Astrocyte (in vitro differentiated cells and primary cell): ENCODE results near the gene AFF3. TPM values are rescaled to one million over a fixed set of nuclear protein-coding genes. Genes with fewer than 3 reads are reported as not detected.

Experiments used
- DNase-seq: peaks from one replicate; pipeline ENCODE4 v3.0.0-alpha.2; 2010; ENCODE audit warnings: low read depth
- FAIRE-seq: peaks from 2 replicates; lab custom pipeline; 2011; peaks lifted over from hg19 to GRCh38; lab: Jason Lieb, UNC
- H2AFZ ChIP-seq: 2 replicates; pipeline ENCODE4 v1.6.0; 2012; ENCODE audit warnings: low read depth, low read length, inconsistent platforms
- H3K27ac ChIP-seq: 2 replicates; pipeline ENCODE4 v1.5.1; 2011; ENCODE audit warnings: low read depth, low read length, inconsistent platforms
- H3K27me3 ChIP-seq: 2 replicates; pipeline ENCODE4 v1.6.0; 2011; ENCODE audit warnings: low read length, inconsistent platforms; ENCODE audit not compliant: insufficient read depth
- H3K36me3 ChIP-seq: 2 replicates; pipeline ENCODE4 v1.5.1; 2011; ENCODE audit warnings: low read length, inconsistent platforms; ENCODE audit not compliant: insufficient read depth
- H3K4me1 ChIP-seq: 2 replicates; pipeline ENCODE4 v1.5.1; 2011; ENCODE audit warnings: low read length, inconsistent platforms; ENCODE audit not compliant: insufficient read depth
- H3K4me2 ChIP-seq: 2 replicates; pipeline ENCODE4 v1.6.0; 2012; ENCODE audit warnings: low read length, inconsistent platforms
- H3K4me3 ChIP-seq: 2 replicates; pipeline ENCODE4 v1.5.1; 2011; ENCODE audit warnings: low read depth, mild to moderate bottlenecking, low read length, inconsistent platforms; ENCODE audit not compliant: insufficient read depth
- H3K79me2 ChIP-seq: 2 replicates; pipeline ENCODE4 v1.6.0; 2012; ENCODE audit warnings: mild to moderate bottlenecking, low read length, inconsistent platforms; ENCODE audit not compliant: insufficient read depth
- H3K9ac ChIP-seq: 2 replicates; pipeline ENCODE4 v1.6.0; 2012; ENCODE audit warnings: mild to moderate bottlenecking, low read length, inconsistent platforms
- H3K9me3 ChIP-seq: 2 replicates; pipeline ENCODE4 v1.5.1; 2012; ENCODE audit warnings: low read depth, mild to moderate bottlenecking, low read length, inconsistent platforms; ENCODE audit not compliant: insufficient read depth
- H4K20me1 ChIP-seq: 2 replicates; pipeline ENCODE4 v1.6.0; 2012; ENCODE audit warnings: low read length, inconsistent platforms; ENCODE audit not compliant: insufficient read depth
- H3K27ac Mint-ChIP-seq: one replicate; pipeline ENCODE4 v1.8.0; 2021; ENCODE audit warnings: mild to moderate bottlenecking, mixed read lengths; ENCODE audit not compliant: unreplicated experiment
- H3K27me3 Mint-ChIP-seq: one replicate; pipeline ENCODE4 v1.8.0; 2021; ENCODE audit warnings: low read depth, mixed read lengths; ENCODE audit not compliant: unreplicated experiment
- H3K36me3 Mint-ChIP-seq: one replicate; pipeline ENCODE4 v1.8.0; 2021; ENCODE audit warnings: low read depth, mixed read lengths; ENCODE audit not compliant: unreplicated experiment
- H3K4me1 Mint-ChIP-seq: one replicate; pipeline ENCODE4 v1.8.0; 2021; ENCODE audit warnings: low read depth, mixed read lengths; ENCODE audit not compliant: unreplicated experiment
- H3K4me3 Mint-ChIP-seq: one replicate; pipeline ENCODE4 v1.8.0; 2021; ENCODE audit warnings: mild to moderate bottlenecking, moderate library complexity, mixed read lengths; ENCODE audit not compliant: unreplicated experiment
- H3K9me3 Mint-ChIP-seq: one replicate; pipeline ENCODE4 v1.8.0; 2021; ENCODE audit warnings: mild to moderate bottlenecking, mixed read lengths; ENCODE audit not compliant: unreplicated experiment
- EZH2 ChIP-seq: IDR thresholded peaks from 2 replicates; pipeline ENCODE4 v1.6.1; 2012; ENCODE audit warnings: mild to moderate bottlenecking, low read length, inconsistent platforms; ENCODE audit not compliant: insufficient read depth
- total RNA-seq: library from RNA; stranded (reverse); gene quantifications from 2 replicates; pipeline ENCODE4 v1.2.1, GENCODE V29; 2021
- TF ChIP-seq, protein P1 (sequence below): IDR thresholded peaks from 2 replicates; pipeline ENCODE4 v1.5.1; 2011; ENCODE audit warnings: low read depth, mild to moderate bottlenecking, inconsistent platforms, low read length, moderate library complexity; ENCODE audit not compliant: insufficient read depth

AFF3 gene
- total RNA-seq, 1 donor from 2014 or later = 14.7 TPM

DNA sequence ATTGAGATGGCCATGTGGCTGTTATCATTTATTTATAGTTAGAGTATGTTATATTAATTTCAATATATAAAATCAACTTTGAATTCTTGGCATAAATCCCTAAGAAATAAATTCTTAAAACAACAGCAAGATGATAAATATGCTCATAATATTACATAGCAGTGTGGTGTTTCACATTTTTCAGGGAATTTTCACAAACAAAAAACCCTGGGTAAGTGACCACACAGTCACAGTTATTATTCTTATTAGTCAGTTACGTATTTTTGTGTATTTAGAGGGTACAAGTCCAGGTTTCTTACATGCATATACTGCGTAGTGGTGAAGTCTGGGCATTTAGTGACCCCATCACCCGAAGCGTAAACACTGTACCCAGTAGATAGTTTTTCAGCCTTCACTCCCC lies 363.1 kb downstream of the AFF3 start:
- no peak overlapping the region for H3K4me3 ChIP-seq
- H2AFZ ChIP-seq = no peak overlapping the region
- peaks cover 6% of the 10 kb centered on the region for H3K4me1 ChIP-seq
- no peaks in the 10 kb centered on the region for H3K36me3 ChIP-seq
- Mint-ChIP-seq H3K27ac (no peak overlapping the region), H3K36me3 (peaks cover 3% of the 10 kb centered on the region), H3K4me1 (peaks cover 15% of the 10 kb centered on the region), H3K9me3 (peaks cover 10% of the 10 kb centered on the region), H3K27me3 (no peaks in the 10 kb centered on the region), H3K4me3 (no peak overlapping the region)
- H3K4me2 ChIP-seq = no peak overlapping the region
- TF ChIP-seq, protein P1, sequence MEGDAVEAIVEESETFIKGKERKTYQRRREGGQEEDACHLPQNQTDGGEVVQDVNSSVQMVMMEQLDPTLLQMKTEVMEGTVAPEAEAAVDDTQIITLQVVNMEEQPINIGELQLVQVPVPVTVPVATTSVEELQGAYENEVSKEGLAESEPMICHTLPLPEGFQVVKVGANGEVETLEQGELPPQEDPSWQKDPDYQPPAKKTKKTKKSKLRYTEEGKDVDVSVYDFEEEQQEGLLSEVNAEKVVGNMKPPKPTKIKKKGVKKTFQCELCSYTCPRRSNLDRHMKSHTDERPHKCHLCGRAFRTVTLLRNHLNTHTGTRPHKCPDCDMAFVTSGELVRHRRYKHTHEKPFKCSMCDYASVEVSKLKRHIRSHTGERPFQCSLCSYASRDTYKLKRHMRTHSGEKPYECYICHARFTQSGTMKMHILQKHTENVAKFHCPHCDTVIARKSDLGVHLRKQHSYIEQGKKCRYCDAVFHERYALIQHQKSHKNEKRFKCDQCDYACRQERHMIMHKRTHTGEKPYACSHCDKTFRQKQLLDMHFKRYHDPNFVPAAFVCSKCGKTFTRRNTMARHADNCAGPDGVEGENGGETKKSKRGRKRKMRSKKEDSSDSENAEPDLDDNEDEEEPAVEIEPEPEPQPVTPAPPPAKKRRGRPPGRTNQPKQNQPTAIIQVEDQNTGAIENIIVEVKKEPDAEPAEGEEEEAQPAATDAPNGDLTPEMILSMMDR = no peak
- no peak for TF ChIP-seq EZH2
- H3K27me3 ChIP-seq = no peaks in the 10 kb centered on the region
- no peaks in the 10 kb centered on the region for H3K79me2 ChIP-seq
- H3K27ac ChIP-seq = no peak overlapping the region
- H4K20me1 ChIP-seq = no peaks in the 10 kb centered on the region
- no peaks in the 10 kb centered on the region for H3K9me3 ChIP-seq
- DNase-seq = no peak
- H3K9ac ChIP-seq = no peak overlapping the region
- no peak for FAIRE-seq

DNA sequence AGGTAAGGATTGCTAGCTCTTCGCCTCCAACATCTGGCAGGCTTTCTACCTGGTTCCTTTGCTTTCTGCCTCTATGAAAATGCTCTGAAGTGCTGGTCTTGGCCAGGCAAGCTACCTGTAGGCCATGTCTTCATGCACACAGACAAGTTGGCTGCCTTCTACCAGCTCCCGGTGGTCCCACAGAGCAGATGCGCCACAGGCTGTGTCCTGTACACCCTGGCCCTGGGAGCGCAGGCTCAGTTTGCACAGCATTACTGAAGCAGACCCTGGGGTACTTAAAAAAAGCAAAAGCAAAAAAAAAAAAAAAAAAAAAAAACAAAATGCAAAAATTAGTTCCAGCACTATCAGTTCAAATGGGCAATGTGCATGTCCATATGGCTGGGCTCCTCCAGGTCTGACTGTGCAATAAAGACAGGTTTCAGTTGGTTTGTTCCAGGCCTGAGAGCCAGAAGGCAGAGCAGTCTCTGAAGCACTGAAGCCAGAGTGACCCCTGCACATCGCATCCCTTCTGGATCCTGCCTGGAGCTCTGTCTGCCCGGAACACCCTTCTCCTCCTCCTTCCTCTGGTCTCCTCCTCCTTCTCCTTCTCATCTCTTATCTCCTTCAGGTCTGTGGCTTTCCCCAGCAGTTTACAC lies 364.6 kb downstream of the AFF3 start:
- Histone ChIP-seq H4K20me1 (no peaks in the 10 kb centered on the region), H3K79me2 (no peaks in the 10 kb centered on the region), H3K9ac (no peak overlapping the region), H3K27me3 (no peaks in the 10 kb centered on the region), H3K9me3 (no peaks in the 10 kb centered on the region), H3K27ac (no peak overlapping the region), H2AFZ (no peak overlapping the region), H3K4me2 (no peak overlapping the region), H3K4me3 (no peak overlapping the region), H3K4me1 (peaks cover 6% of the 10 kb centered on the region), H3K36me3 (no peaks in the 10 kb centered on the region)
- peaks cover 12% of the 10 kb centered on the region for H3K9me3 Mint-ChIP-seq
- DNase-seq (no peak), FAIRE-seq (no peak)
- no peaks in the 10 kb centered on the region for H3K27me3 Mint-ChIP-seq
- H3K36me3 Mint-ChIP-seq = peaks cover 8% of the 10 kb centered on the region
- peaks cover 16% of the 10 kb centered on the region for H3K4me1 Mint-ChIP-seq
- no peak overlapping the region for H3K4me3 Mint-ChIP-seq
- no peak for TF ChIP-seq EZH2
- TF ChIP-seq, protein P1 = no peak
- no peak overlapping the region for H3K27ac Mint-ChIP-seq

DNA sequence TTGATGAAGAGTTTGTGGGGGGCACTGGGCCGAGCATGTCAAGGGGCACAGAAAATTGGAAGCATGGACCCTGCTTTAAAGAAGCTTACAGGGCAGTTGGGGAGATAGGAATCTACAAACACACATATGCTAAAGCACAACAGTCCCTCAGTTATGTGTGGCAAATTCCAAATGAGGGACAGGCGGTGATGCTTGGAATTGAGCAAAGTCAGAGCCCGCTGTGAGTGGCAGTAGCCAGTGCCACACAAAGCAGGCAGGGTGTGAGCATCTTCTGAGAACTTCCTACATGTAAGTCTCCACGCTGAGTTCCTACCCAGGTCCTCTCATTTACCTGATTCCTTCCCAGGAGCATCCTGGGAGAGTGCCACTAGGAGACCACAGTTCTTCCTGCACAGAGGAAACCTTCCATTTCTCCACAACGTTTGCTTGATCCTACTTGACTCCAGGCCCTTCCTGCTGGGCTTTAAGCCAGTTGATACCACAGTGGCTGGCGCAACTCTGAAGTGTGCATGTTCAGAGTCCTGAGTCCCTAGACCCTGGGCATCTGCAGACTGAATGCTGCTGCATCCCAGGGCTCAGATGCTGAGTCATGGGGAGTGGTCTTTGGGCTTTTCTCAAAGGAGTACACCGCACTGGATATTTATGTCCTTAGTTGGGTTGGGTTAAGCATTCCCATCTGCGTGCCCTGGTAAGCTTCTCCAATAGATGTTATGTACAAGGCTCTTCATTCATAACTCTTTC lies 365.3 kb downstream of the AFF3 start:
- peaks cover 13% of the 10 kb centered on the region for H3K9me3 Mint-ChIP-seq
- TF ChIP-seq, protein P1 = no peak
- TF ChIP-seq EZH2 = no peak
- no peaks in the 10 kb centered on the region for H3K9me3 ChIP-seq

More for the DNA sequence above, 365.3 kb downstream of the AFF3 start:
- no peak overlapping the region for H3K9ac ChIP-seq
- no peak for FAIRE-seq
- no peak overlapping the region for H3K27ac ChIP-seq
- H4K20me1 ChIP-seq = no peaks in the 10 kb centered on the region
- Mint-ChIP-seq H3K4me1 (peaks cover 16% of the 10 kb centered on the region), H3K27ac (no peak overlapping the region), H3K4me3 (no peak overlapping the region), H3K27me3 (no peaks in the 10 kb centered on the region), H3K36me3 (peaks cover 8% of the 10 kb centered on the region)
- H3K36me3 ChIP-seq = no peaks in the 10 kb centered on the region
- no peaks in the 10 kb centered on the region for H3K79me2 ChIP-seq
- H3K4me1 ChIP-seq = peaks cover 6% of the 10 kb centered on the region
- peak; percentile 20 for DNase-seq
- H3K27me3 ChIP-seq = no peaks in the 10 kb centered on the region
- H3K4me3 ChIP-seq = no peak overlapping the region
- H2AFZ ChIP-seq = no peak overlapping the region
- no peak overlapping the region for H3K4me2 ChIP-seq
